ENCODE data around the gene ADPRHL1.

DNA sequence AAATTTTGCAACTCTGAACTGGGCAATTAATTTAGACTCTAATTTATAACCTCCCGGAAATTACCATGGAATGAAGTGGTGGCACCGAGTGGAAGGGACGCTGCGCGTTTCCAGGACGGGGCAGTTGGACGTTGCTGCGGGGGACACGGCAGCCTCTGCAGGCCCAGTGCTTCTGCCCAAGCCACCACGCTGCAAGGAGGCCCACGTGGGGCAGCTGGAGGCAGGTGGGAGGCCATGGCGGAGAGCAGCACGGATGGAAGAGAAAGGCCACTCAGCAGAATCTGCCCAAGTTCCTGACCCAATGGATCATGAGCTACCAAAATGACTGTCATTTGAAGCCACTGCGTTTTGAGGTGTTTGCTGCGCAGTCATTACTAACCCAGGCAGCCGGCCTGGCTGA is 11.2 kb upstream of the ADPRHL1 start:
- TF ChIP-seq, protein P1, sequence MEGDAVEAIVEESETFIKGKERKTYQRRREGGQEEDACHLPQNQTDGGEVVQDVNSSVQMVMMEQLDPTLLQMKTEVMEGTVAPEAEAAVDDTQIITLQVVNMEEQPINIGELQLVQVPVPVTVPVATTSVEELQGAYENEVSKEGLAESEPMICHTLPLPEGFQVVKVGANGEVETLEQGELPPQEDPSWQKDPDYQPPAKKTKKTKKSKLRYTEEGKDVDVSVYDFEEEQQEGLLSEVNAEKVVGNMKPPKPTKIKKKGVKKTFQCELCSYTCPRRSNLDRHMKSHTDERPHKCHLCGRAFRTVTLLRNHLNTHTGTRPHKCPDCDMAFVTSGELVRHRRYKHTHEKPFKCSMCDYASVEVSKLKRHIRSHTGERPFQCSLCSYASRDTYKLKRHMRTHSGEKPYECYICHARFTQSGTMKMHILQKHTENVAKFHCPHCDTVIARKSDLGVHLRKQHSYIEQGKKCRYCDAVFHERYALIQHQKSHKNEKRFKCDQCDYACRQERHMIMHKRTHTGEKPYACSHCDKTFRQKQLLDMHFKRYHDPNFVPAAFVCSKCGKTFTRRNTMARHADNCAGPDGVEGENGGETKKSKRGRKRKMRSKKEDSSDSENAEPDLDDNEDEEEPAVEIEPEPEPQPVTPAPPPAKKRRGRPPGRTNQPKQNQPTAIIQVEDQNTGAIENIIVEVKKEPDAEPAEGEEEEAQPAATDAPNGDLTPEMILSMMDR (IDR thresholded peaks at IDR 0.05; ENCODE audit: extremely low read depth in 1 of 2, insufficient read depth in 1 of 2, low read depth in 1 of 2, low read length in 2 of 2) = no peak
- no peak for TF ChIP-seq POLR2AphosphoS5 (IDR thresholded peaks at IDR 0.05; ENCODE audit: insufficient read depth, low read depth, low read length)
- TF ChIP-seq, protein P2, sequence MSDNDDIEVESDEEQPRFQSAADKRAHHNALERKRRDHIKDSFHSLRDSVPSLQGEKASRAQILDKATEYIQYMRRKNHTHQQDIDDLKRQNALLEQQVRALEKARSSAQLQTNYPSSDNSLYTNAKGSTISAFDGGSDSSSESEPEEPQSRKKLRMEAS (IDR thresholded peaks at IDR 0.05; ENCODE audit: insufficient read depth, insufficient read length) = no peak
- no peak for TF ChIP-seq POLR2A (IDR thresholded peaks at IDR 0.05; ENCODE audit: low read depth, low read length)
- TF ChIP-seq JUN (IDR thresholded peaks at IDR 0.05; ENCODE audit: borderline replicate concordance, insufficient read depth, insufficient read length, low read depth) = no peak
- no peak for TF ChIP-seq FOS (IDR thresholded peaks at IDR 0.05; ENCODE audit: borderline replicate concordance, insufficient read depth, low read length)
- TF ChIP-seq EZH2 (IDR thresholded peaks at IDR 0.05; ENCODE audit: borderline replicate concordance, low read depth, low read length, severe bottlenecking) = no peak
- TF ChIP-seq MYC (IDR thresholded peaks at IDR 0.05; ENCODE audit: low read depth, low read length) = no peak
- TF ChIP-seq GATA2 (IDR thresholded peaks at IDR 0.05; ENCODE audit: insufficient read depth, insufficient read length, low read depth, low read length) = no peak

Data from endothelial cell of umbilical vein (primary cell).